Calu3 (cell line): ENCODE data around the gene ADAMTS17. TPM values are rescaled to one million over a fixed set of nuclear protein-coding genes. Genes with fewer than 3 reads are reported as not detected.

ENCODE experiments used
- BruUV-seq: library from RNA; stranded (reverse); fragments of 400-500 nt; replicated peaks from 2 replicates; lab custom pipeline; 2021; lab: Mats Ljungman, UMichigan
- CTCF ChIA-PET: fragments of 300-600 bp; sonication (Branson Sonifier 250); formaldehyde crosslinking; loops from one replicate; lab custom pipeline; 2022; ENCODE audit warnings: antibody characterized with exemption; lab: Charles Lee
- DNase-seq: peaks from one replicate; pipeline ENCODE4 v3.0.0; 2022
- H3K27ac Mint-ChIP-seq: one replicate; pipeline ENCODE4 v1.8.0; 2022; ENCODE audit warnings: mixed read lengths; ENCODE audit not compliant: unreplicated experiment
- H3K27me3 Mint-ChIP-seq: one replicate; pipeline ENCODE4 v1.8.0; 2022; ENCODE audit warnings: mixed read lengths; ENCODE audit not compliant: unreplicated experiment
- H3K36me3 Mint-ChIP-seq: one replicate; pipeline ENCODE4 v1.8.0; 2022; ENCODE audit warnings: mild to moderate bottlenecking, moderate library complexity, mixed read lengths; ENCODE audit not compliant: insufficient read depth, unreplicated experiment
- H3K4me1 Mint-ChIP-seq: one replicate; pipeline ENCODE4 v1.8.0; 2022; ENCODE audit warnings: mild to moderate bottlenecking, low read depth, mixed read lengths; ENCODE audit not compliant: unreplicated experiment
- H3K4me3 Mint-ChIP-seq: one replicate; pipeline ENCODE4 v1.8.0; 2022; ENCODE audit warnings: mild to moderate bottlenecking, low read depth, moderate library complexity, mixed read lengths; ENCODE audit not compliant: unreplicated experiment
- H3K9me3 Mint-ChIP-seq: one replicate; pipeline ENCODE4 v1.8.0; 2022; ENCODE audit warnings: low read depth, mixed read lengths; ENCODE audit not compliant: unreplicated experiment
- CTCF ChIP-seq: fragments of 200-600 bp; IDR thresholded peaks from one replicate; pipeline ENCODE4 v1.8.0; 2022; ENCODE audit warnings: antibody characterized with exemption; ENCODE audit not compliant: unreplicated experiment
- intact Hi-C: fragments of 100-400 bp; cut with micrococcal nuclease; formaldehyde crosslinking; loops from one replicate; pipeline ENCODE4 v1.10.0; 2022; ENCODE audit not compliant: unreplicated experiment
- total RNA-seq: library from RNA; stranded (reverse); gene quantifications from 2 replicates; pipeline ENCODE4 v1.2.3, GENCODE V29; 2022

The ADAMTS17 gene
- total RNA-seq, 1 experiment from 2014 or later = 3.5 TPM

- Mint-ChIP-seq H3K27ac (no peak overlapping the region), H3K36me3 (peaks cover 5% of the 10 kb centered on the region), H3K27me3 (no peaks in the 10 kb centered on the region), H3K4me3 (no peak overlapping the region), H3K9me3 (peaks cover 2% of the 10 kb centered on the region), H3K4me1 (no peaks in the 10 kb centered on the region)
- intact Hi-C loops = no loop called here
- CTCF ChIA-PET = no interaction called here
- BruUV-seq = no TSS peak
- DNase-seq = no peak
- TF ChIP-seq CTCF = no peak
Measured at GRCh38 chr15:99978426-99978825, 363.3 kb downstream of the ADAMTS17 start.

GRCh38 chr15:99977929-99978328 is 363.8 kb downstream of the ADAMTS17 start:
- DNase-seq = no peak
- intact Hi-C loops = no loop called here
- no peak overlapping the region for H3K4me3 Mint-ChIP-seq
- peaks cover 2% of the 10 kb centered on the region for H3K9me3 Mint-ChIP-seq
- H3K27me3 Mint-ChIP-seq = no peaks in the 10 kb centered on the region
- CTCF ChIA-PET = no interaction called here
- no TSS peak for BruUV-seq
- H3K36me3 Mint-ChIP-seq = peaks cover 5% of the 10 kb centered on the region
- no peaks in the 10 kb centered on the region for H3K4me1 Mint-ChIP-seq
- H3K27ac Mint-ChIP-seq = no peak overlapping the region
- TF ChIP-seq CTCF = no peak

- no TSS peak for BruUV-seq
- H3K36me3 Mint-ChIP-seq = peaks cover 5% of the 10 kb centered on the region
- no peak for TF ChIP-seq CTCF
- CTCF ChIA-PET = no interaction called here
- no peaks in the 10 kb centered on the region for H3K27me3 Mint-ChIP-seq
- H3K4me3 Mint-ChIP-seq = no peak overlapping the region
- peaks cover 2% of the 10 kb centered on the region for H3K9me3 Mint-ChIP-seq
- intact Hi-C loops = no loop called here
- H3K4me1 Mint-ChIP-seq = no peaks in the 10 kb centered on the region
- H3K27ac Mint-ChIP-seq = no peak overlapping the region
- no peak for DNase-seq
Measured at GRCh38 chr15:99976811-99977271, 364.9 kb downstream of the ADAMTS17 start.

GRCh38 chr15:99976000-99976399 is 365.8 kb downstream of the ADAMTS17 start:
- peaks cover 2% of the 10 kb centered on the region for H3K9me3 Mint-ChIP-seq
- H3K4me3 Mint-ChIP-seq = no peak overlapping the region
- CTCF ChIA-PET = no interaction called here
- intact Hi-C loops = no loop called here
- TF ChIP-seq CTCF = no peak
- no TSS peak for BruUV-seq
- H3K27ac Mint-ChIP-seq = no peak overlapping the region
- H3K36me3 Mint-ChIP-seq = peaks cover 5% of the 10 kb centered on the region
- no peaks in the 10 kb centered on the region for H3K4me1 Mint-ChIP-seq
- no peaks in the 10 kb centered on the region for H3K27me3 Mint-ChIP-seq
- DNase-seq = no peak
